ENCODE measurements around the gene NXPH2. TPM values are rescaled to one million over a fixed set of nuclear protein-coding genes. Genes with fewer than 3 reads are reported as not detected.

NXPH2 gene
- total and polyA plus RNA-seq, 9 donors: 0.67 to 10.0 (median 2.5) TPM

- TF ChIP-seq EP300 (IDR thresholded peaks at IDR 0.05) (no peak), CTCF (IDR thresholded peaks at IDR 0.05) (no peak), POLR2A (IDR thresholded peaks at IDR 0.05) (no peak)
- intact Hi-C loops (cut with DNase I): no loop called here
Observed at GRCh38 chr2:138711812-138712211, 68.4 kb downstream of the NXPH2 start.

GRCh38 chr2:138708682-138709241 is 71.4 kb downstream of the NXPH2 start:
- peak in 4 of 5 donors; percentile 13 to 33 (median 18) for DNase-seq
- WGBS, 3 donors: 1 to 7% (median 2%) methylated on average over 5 of the region's 5 CpGs
- Histone ChIP-seq H3K9me3 (no peaks in the 10 kb centered on the region), H3K4me3 (no peak overlapping the region), H3K4me1 (ENCODE audit: insufficient read depth) (peaks cover 3% of the 10 kb centered on the region), H3K36me3 (no peaks in the 10 kb centered on the region), H3K27ac (peak overlapping the region; percentile 4 to 60), H3K27me3 (no peaks in the 10 kb centered on the region)
- TF ChIP-seq EP300 (IDR thresholded peaks at IDR 0.05) (no peak), CTCF (IDR thresholded peaks at IDR 0.05) (no peak), POLR2A (IDR thresholded peaks at IDR 0.05) (no peak)
- intact Hi-C loops (cut with DNase I): no loop called here

More at GRCh38 chr2:138711812-138712211, 68.4 kb downstream of the NXPH2 start:
- 93 to 96% (median 96%) methylated on average over 3 of the region's 3 CpGs for WGBS, 3 donors
- Histone ChIP-seq H3K9me3 (no peaks in the 10 kb centered on the region), H3K27me3 (no peaks in the 10 kb centered on the region), H3K4me3 (no peak overlapping the region), H3K4me1 (ENCODE audit: insufficient read depth) (peaks cover 3% of the 10 kb centered on the region), H3K27ac (no peak overlapping the region), H3K36me3 (no peaks in the 10 kb centered on the region)
- DNase-seq: no peak

- H3K4me1 ChIP-seq (ENCODE audit: insufficient read depth): peaks cover 3% of the 10 kb centered on the region
Observed at GRCh38 chr2:138707392-138708074, 72.7 kb downstream of the NXPH2 start.

GRCh38 chr2:138703242-138703641 is 76.9 kb downstream of the NXPH2 start:
- H3K4me3 ChIP-seq: no peak overlapping the region
- WGBS, 3 donors: 87 to 90% (median 89%) methylated on average over 2 of the region's 2 CpGs
- TF ChIP-seq CTCF (IDR thresholded peaks at IDR 0.05): no peak
- TF ChIP-seq POLR2A (IDR thresholded peaks at IDR 0.05): no peak
- H3K9me3 ChIP-seq: no peaks in the 10 kb centered on the region
- H3K27me3 ChIP-seq: no peaks in the 10 kb centered on the region
- no peak overlapping the region for H3K27ac ChIP-seq
- DNase-seq: no peak
- no peaks in the 10 kb centered on the region for H3K4me1 ChIP-seq (ENCODE audit: insufficient read depth)
- intact Hi-C loops (cut with DNase I): no loop called here
- H3K36me3 ChIP-seq: no peaks in the 10 kb centered on the region

More at GRCh38 chr2:138707392-138708074, 72.7 kb downstream of the NXPH2 start:
- TF ChIP-seq CTCF (IDR thresholded peaks at IDR 0.05) (no peak), EP300 (IDR thresholded peaks at IDR 0.05) (no peak), POLR2A (IDR thresholded peaks at IDR 0.05) (no peak)
- no peaks in the 10 kb centered on the region for H3K36me3 ChIP-seq
- no peaks in the 10 kb centered on the region for H3K9me3 ChIP-seq
- H3K27me3 ChIP-seq: no peaks in the 10 kb centered on the region
- no peak for DNase-seq
- no peak overlapping the region for H3K4me3 ChIP-seq
- intact Hi-C loops (cut with DNase I): no loop called here
- peak overlapping the region in 1 of 2 donors; percentile 60 for H3K27ac ChIP-seq

Data from ovary (tissue), 9 donors.